ENCODE measurements around the gene SMAP2.

DNA sequence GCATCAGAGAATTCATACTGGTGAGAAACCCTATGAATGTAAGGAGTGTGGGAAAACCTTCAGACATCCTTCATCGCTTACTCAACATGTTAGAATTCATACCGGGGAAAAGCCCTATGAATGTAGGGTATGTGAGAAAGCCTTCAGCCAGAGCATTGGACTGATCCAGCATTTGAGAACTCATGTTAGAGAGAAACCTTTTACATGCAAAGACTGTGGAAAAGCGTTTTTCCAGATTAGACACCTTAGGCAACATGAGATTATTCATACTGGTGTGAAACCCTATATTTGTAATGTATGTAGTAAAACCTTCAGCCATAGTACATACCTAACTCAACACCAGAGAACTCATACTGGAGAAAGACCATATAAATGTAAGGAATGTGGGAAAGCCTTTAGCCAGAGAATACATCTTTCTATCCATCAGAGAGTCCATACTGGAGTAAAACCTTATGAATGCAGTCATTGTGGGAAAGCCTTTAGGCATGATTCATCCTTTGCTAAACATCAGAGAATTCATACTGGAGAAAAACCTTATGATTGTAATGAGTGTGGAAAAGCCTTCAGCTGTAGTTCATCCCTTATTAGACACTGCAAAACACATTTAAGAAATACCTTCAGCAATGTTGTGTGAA lies 89.5 kb downstream of the SMAP2 start:
- no peak for TF ChIP-seq POLR2A (IDR thresholded peaks at IDR 0.05; ENCODE audit: low read length)
- no peak for TF ChIP-seq GATA1 (IDR thresholded peaks at IDR 0.05; ENCODE audit: low read depth, low read length)

Data from erythroblast (primary cell).